PC-3 (cell line): ENCODE data around the gene DGKI.

Experiments
- CTCF ChIP-seq: fragments of 300-600 bp; sonication (generic); conservative IDR thresholded peaks from 2 replicates; pipeline ENCODE4 v1.5.1; 2017; ENCODE audit warnings: antibody characterized with exemption, low read depth, mild to moderate bottlenecking, low read length
- EZH2 ChIP-seq: fragments of 300-600 bp; sonication (generic); IDR thresholded peaks from one replicate; pipeline ENCODE4 v1.6.1; 2017; ENCODE audit warnings: antibody characterized with exemption, mild to moderate bottlenecking, low read length; ENCODE audit not compliant: unreplicated experiment
- EZH2phosphoT487 ChIP-seq: fragments of 300-600 bp; sonication (generic); IDR thresholded peaks from 2 replicates; pipeline ENCODE4 v1.6.1; 2018; ENCODE audit warnings: mild to moderate bottlenecking, antibody characterized with exemption, low read length, borderline replicate concordance

- no peak for TF ChIP-seq EZH2phosphoT487
- TF ChIP-seq CTCF = no peak
- no peak for TF ChIP-seq EZH2
These were observed 152.4 kb downstream of the DGKI start for GRCh38 chr7:137694405-137694804.
